Measurements from ENCODE around the gene ATOH8. TPM values are rescaled to one million over a fixed set of nuclear protein-coding genes. Genes with fewer than 3 reads are reported as not detected.

Gene ATOH8
- total and polyA plus RNA-seq, 2 donors (not counting 3 experiments of a cell fraction or from before 2014, with no cell fraction given), result 10.3 to 12.8 TPM

- peak overlapping the region; percentile 76 for H2AFZ ChIP-seq (ENCODE audit: low read depth, low read length)
- ChIA-PET CTCF (interaction anchor here (0.9 to 6.2 kb wide), 15 partner anchors 9 to 117 kb away, joined by 3 to 126 read pairs (median 6); no protein-coding TSS in a partner anchor), POLR2A (interaction anchor here (1.3 to 1.4 kb wide), 3 partner anchors 12 to 48 kb away, joined by 3 to 9 read pairs (median 5); no protein-coding TSS in a partner anchor)
- H4K20me1 ChIP-seq (replicated peaks; ENCODE audit: control insufficient read depth, extremely low read depth, insufficient read depth, low read length), result no peaks in the 10 kb centered on the region
- dilution Hi-C loops (cut with MboI; ENCODE audit: extremely low pct_ligation_motif_present, low sequenced_read_pairs), result no loop called here
- peaks cover 11% of the 10 kb centered on the region for H3K4me1 ChIP-seq (ENCODE audit: control insufficient read depth, extremely low read depth, insufficient read depth, low read length)
- H3K9ac ChIP-seq (replicated peaks; ENCODE audit: extremely low read depth, insufficient read depth, low read length), result peak overlapping the region; percentile 89
- H3K4me2 ChIP-seq (ENCODE audit: insufficient read depth, low read length), result peak overlapping the region; percentile 74
- DNase-seq (ENCODE audit: low read depth, low spot score) (no peak), FAIRE-seq (no peak)
- no peaks in the 10 kb centered on the region for H3K9me1 ChIP-seq (replicated peaks; ENCODE audit: control insufficient read depth, extremely low read depth, insufficient read depth, low read length)
- no peak for TF ChIP-seq MYC (IDR thresholded peaks at IDR 0.05; ENCODE audit: low read depth, low read length)
- TF ChIP-seq MAX (IDR thresholded peaks at IDR 0.05; ENCODE audit: insufficient read depth, insufficient read length), result no peak
- TF ChIP-seq CTCF (IDR thresholded peaks at IDR 0.05; ENCODE audit: extremely low read depth in 1 of 2, insufficient read depth in 1 of 2, low read depth in 1 of 2, low read length in 2 of 2), result peak in 1 of 2 donors; percentile 7
- no peaks in the 10 kb centered on the region for H3K27me3 ChIP-seq (ENCODE audit: control insufficient read depth in 2 of 2, insufficient read depth in 2 of 2, low read length in 2 of 2)
- peak overlapping the region; percentile 74 for H3K27ac ChIP-seq (ENCODE audit: insufficient read depth, low read depth, low read length)
- no peaks in the 10 kb centered on the region for H3K36me3 ChIP-seq (ENCODE audit: control insufficient read depth in 2 of 2, extremely low read depth in 1 of 2, insufficient read depth in 2 of 2, low read length in 2 of 2)
- H3K4me3 ChIP-seq (replicated peaks in 1 of 3; ENCODE audit: insufficient read depth in 1 of 3, low read depth in 1 of 3, low read length in 3 of 3), result peak overlapping the region; percentile 63 to 84 (median 67)
- no TSS peak for BruUV-seq (replicated peaks)
- peaks cover 20% of the 10 kb centered on the region for H3K79me2 ChIP-seq (ENCODE audit: control insufficient read depth, insufficient read depth, low read length)
- no peaks in the 10 kb centered on the region for H3K9me3 ChIP-seq (replicated peaks; ENCODE audit: control insufficient read depth, insufficient read depth, low read length)
- intact Hi-C loops (cut with micrococcal nuclease), result loop anchor here (1.0 kb wide), 2 partner anchors 11 to 18 kb away; no protein-coding TSS in a partner anchor
Observed at GRCh38 chr2:85754313-85755095, 713 bp downstream of the ATOH8 start.

Measured in endothelial cell of umbilical vein (primary cell).